AG10803 (cell line): ENCODE results near the gene UCHL3.
A peak's percentile ranks its signal among the peaks of the same experiment; 100 is the strongest.

Experiments used
- DNase-seq: peaks from one replicate; pipeline ENCODE4 v3.0.0; 2010; ENCODE audit warnings: low read depth
- H3K4me3 ChIP-seq: 2 replicates; pipeline ENCODE4 v1.5.1; 2011; ENCODE audit warnings: mild to moderate bottlenecking, low read length, control low read depth
- TF ChIP-seq, protein P1 (sequence below): conservative IDR thresholded peaks from 2 replicates; pipeline ENCODE4 v1.5.1; 2011; ENCODE audit warnings: mild to moderate bottlenecking, low read length, control low read depth, inconsistent platforms

UCHL3 gene

DNA sequence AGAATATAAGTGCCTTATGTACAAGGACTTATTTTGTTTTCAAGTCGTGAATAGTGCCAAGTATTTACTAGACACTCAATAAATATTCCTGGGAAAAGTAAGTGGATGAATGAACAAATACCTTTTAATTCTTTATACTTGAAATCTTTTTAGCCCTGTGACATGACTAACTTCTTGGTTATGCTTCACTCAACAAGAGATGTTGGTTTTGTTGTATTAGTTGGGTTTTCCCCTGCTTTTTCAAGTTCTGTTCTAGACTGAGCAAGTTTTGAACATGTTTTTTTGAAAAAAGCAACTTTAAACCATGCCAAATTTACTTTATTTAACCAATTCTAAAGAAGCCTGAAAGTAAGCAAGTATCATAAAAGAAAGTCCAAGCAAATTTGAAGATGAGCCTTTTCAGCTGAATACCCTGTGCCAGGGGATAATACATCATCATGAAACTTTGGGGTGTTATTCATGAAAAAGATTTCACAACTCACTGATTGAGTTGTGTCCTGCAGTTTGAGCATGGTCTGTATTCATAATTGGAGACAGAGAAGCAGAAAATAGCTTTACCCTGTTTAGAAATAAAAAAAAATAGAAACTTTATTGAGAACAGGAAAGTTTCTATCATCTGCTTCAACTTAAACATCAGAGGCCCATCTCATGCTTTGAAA is 97.7 kb downstream of the UCHL3 start:
- TF ChIP-seq, protein P1, sequence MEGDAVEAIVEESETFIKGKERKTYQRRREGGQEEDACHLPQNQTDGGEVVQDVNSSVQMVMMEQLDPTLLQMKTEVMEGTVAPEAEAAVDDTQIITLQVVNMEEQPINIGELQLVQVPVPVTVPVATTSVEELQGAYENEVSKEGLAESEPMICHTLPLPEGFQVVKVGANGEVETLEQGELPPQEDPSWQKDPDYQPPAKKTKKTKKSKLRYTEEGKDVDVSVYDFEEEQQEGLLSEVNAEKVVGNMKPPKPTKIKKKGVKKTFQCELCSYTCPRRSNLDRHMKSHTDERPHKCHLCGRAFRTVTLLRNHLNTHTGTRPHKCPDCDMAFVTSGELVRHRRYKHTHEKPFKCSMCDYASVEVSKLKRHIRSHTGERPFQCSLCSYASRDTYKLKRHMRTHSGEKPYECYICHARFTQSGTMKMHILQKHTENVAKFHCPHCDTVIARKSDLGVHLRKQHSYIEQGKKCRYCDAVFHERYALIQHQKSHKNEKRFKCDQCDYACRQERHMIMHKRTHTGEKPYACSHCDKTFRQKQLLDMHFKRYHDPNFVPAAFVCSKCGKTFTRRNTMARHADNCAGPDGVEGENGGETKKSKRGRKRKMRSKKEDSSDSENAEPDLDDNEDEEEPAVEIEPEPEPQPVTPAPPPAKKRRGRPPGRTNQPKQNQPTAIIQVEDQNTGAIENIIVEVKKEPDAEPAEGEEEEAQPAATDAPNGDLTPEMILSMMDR = no peak
- H3K4me3 ChIP-seq = no peak overlapping the region
- peak; percentile 61 for DNase-seq

DNA sequence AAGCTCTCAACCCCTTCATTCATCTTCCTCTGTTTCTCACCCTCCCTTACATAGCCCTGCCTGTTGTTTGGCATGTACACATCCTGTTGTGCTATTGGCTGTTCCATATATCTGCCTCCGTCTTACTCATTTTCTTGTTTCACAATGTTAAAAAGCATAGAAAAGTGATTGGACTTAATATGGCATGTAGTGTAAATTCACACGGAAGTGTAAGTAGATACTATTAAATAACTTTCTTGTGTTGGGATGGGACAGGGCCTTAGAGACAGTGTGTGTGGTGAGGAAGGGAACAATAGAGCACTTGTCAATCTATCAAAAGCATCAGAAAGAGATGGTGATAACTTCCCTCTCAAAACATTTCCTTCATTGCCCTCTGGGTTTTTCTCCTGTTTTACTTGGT is 98.9 kb downstream of the UCHL3 start:
- TF ChIP-seq, protein P1 = no peak
- no peak overlapping the region for H3K4me3 ChIP-seq
- no peak for DNase-seq

DNA sequence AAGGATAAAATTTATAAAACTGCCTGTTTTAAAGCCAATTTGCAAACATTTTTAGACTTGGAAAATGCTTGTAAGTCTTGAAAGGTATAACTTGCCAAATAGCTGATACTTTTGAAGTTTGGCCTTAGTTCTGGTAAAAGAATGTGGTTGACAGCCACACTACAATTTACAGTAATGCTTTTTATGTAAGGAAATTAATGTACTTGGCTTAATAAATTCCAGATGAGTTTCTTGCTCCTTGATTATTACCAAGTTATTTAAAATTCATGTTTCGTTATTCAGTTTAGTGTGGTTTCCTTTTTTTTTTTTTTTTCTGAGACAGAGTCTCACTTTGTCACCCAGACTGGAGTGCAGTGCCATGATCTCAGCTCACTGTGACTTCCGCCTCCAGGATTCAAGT is 101.4 kb downstream of the UCHL3 start:
- DNase-seq = peak; percentile 85
- H3K4me3 ChIP-seq = no peak overlapping the region
- TF ChIP-seq, protein P1 = no peak

DNA sequence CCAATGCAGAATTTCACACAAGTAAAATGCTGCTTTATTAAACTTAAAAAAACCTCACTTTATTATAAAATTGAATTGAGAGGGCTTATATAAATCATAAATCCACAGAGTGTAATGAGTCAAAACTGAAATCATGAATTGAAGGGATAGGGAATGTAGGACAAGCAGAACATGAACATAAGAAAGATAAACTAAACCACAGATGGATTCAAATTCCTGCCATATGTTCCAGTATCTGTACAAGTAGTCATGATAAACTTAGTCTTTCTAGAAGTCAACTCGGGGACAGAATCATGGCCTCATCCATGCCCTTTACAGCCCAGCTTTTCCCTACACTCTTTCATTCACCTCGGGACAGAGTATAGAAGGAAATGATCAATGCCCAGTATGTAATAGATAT is 103.1 kb downstream of the UCHL3 start:
- TF ChIP-seq, protein P1 = no peak
- DNase-seq = no peak

More for the DNA sequence above, 103.1 kb downstream of the UCHL3 start:
- no peak overlapping the region for H3K4me3 ChIP-seq
